Measurements from ENCODE around the gene MSX2.
A peak's percentile ranks its signal among the peaks of the same experiment; 100 is the strongest.

MSX2 gene

DNA sequence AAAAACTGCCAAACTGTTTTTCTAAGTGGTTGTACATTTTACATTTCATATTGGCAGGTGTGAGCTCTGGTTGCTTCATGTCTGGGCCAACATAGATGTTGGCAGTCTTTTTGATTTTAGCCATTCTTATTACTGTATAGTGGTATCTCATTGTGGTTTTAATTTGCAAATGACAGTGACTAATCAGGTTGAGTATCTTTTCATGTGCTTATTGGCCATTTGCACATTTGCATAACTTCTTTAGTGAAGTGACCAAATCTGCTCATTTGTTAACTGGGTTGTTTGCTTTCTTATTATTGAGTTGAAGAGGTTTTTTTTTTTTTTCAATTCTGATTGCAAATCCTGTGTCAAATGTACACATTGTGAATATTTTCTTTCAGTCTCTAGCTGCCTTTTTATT is 36.9 kb upstream of the MSX2 start:
- Mint-ChIP-seq H3K36me3 (ENCODE audit: low read depth) (no peaks in the 10 kb centered on the region), H3K27me3 (ENCODE audit: low read depth, poor library complexity) (peaks cover 38% of the 10 kb centered on the region), H3K9me3 (no peaks in the 10 kb centered on the region), H3K4me1 (peaks cover 38% of the 10 kb centered on the region), H3K4me3 (no peak overlapping the region), H3K27ac (no peak overlapping the region)
- no peak for DNase-seq
- TF ChIP-seq, protein P1, sequence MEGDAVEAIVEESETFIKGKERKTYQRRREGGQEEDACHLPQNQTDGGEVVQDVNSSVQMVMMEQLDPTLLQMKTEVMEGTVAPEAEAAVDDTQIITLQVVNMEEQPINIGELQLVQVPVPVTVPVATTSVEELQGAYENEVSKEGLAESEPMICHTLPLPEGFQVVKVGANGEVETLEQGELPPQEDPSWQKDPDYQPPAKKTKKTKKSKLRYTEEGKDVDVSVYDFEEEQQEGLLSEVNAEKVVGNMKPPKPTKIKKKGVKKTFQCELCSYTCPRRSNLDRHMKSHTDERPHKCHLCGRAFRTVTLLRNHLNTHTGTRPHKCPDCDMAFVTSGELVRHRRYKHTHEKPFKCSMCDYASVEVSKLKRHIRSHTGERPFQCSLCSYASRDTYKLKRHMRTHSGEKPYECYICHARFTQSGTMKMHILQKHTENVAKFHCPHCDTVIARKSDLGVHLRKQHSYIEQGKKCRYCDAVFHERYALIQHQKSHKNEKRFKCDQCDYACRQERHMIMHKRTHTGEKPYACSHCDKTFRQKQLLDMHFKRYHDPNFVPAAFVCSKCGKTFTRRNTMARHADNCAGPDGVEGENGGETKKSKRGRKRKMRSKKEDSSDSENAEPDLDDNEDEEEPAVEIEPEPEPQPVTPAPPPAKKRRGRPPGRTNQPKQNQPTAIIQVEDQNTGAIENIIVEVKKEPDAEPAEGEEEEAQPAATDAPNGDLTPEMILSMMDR (IDR thresholded peaks at IDR 0.05): no peak

DNA sequence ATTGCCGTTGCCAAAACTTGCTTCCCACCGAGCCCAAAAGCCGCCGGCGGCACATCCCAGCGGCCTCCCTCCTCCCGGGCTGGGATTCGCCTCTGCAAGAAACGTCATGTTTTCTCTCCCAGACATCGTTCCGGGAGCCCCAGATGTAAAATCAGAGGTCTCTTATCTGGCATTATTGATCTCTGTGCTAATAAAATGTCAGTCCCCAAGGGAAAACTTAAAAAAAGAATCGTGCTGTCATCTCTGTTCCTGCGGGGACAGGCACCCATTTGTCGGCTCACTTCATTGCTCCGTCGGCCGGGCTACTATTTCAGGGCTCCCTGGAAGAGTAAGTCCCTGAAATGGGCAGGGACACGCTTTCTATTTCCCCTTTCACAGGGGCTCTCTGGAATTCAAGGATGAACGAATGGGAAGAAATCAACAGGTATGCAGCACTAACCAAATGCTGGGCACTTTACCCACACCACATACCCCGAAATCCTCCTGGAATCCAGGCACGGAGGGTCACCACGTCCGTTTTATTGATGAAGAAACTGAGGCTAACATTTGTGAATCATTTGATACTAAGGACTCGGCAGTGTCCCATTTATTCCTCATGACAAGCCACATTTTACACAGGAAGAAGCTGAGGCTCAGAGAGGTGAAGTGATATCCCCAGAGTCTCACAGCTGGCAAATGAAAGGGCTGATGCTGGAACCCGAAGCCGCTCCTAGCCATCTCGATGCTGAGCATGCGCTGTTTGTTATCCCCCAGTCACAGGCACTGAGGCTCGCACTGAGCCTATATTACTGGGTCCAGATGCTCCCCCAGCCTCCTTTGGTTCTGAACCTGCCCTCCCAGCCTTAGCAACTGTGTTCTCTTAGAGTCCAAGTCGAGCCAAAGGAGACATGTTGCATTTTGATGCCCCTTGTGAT is 35.7 kb upstream of the MSX2 start:
- no peaks in the 10 kb centered on the region for H3K36me3 Mint-ChIP-seq (ENCODE audit: low read depth)
- peaks cover 38% of the 10 kb centered on the region for H3K27me3 Mint-ChIP-seq (ENCODE audit: low read depth, poor library complexity)
- no peaks in the 10 kb centered on the region for H3K9me3 Mint-ChIP-seq
- peak overlapping the region; percentile 79 for H3K4me3 Mint-ChIP-seq
- TF ChIP-seq, protein P1 (IDR thresholded peaks at IDR 0.05): no peak
- H3K27ac Mint-ChIP-seq: no peak overlapping the region
- H3K4me1 Mint-ChIP-seq: peaks cover 50% of the 10 kb centered on the region
- DNase-seq: peak; percentile 42

DNA sequence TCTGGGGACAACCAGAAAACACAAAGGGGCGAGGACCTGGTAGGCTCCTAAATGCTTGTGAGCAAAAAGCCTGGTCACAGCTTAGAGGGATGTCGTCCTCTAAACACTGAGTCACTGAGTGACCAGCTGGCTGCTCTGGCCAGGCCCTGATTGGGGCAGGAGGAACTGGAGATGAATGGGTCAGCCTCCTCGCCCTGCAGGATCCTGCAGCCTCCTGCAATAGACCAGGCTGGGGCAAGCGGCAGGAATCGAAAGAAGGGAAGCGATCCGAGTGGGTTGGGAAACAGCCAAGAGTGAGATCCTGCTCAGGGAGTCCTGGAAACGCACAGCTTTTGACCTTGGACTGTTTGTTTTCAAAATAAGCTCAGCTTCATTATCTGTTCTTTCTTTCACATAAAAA is 34.1 kb upstream of the MSX2 start:
- H3K4me3 Mint-ChIP-seq: no peak overlapping the region
- TF ChIP-seq, protein P1 (IDR thresholded peaks at IDR 0.05): no peak
- peaks cover 64% of the 10 kb centered on the region for H3K4me1 Mint-ChIP-seq
- DNase-seq: peak; percentile 25
- no peaks in the 10 kb centered on the region for H3K36me3 Mint-ChIP-seq (ENCODE audit: low read depth)
- no peaks in the 10 kb centered on the region for H3K9me3 Mint-ChIP-seq
- H3K27ac Mint-ChIP-seq: peak overlapping the region; percentile 66
- peaks cover 43% of the 10 kb centered on the region for H3K27me3 Mint-ChIP-seq (ENCODE audit: low read depth, poor library complexity)

DNA sequence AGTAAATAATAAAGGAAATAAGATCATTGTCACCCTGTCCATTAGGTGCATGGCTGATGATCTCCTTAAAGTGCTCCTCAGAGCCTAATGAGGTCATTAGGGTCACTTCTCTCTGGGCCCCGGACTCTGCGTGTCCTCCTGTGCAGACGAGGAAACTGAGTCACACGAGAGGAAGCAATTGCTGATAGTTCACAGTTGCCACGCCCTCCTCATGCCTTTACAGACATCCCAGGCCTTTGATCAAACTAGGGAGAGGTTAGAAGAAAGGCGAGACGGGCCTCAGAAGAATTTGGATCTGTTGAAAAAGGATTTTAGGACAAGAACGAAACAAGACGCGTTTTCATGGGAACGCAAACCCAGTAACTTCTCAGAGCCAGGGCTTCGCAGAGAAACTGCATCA is 32.0 kb upstream of the MSX2 start:
- Mint-ChIP-seq H3K4me1 (peaks cover 78% of the 10 kb centered on the region), H3K9me3 (no peaks in the 10 kb centered on the region), H3K27ac (peak overlapping the region; percentile 85), H3K4me3 (peak overlapping the region; percentile 69), H3K27me3 (ENCODE audit: low read depth, poor library complexity) (peaks cover 32% of the 10 kb centered on the region), H3K36me3 (ENCODE audit: low read depth) (no peaks in the 10 kb centered on the region)
- TF ChIP-seq, protein P1 (IDR thresholded peaks at IDR 0.05): no peak
- DNase-seq: no peak

DNA sequence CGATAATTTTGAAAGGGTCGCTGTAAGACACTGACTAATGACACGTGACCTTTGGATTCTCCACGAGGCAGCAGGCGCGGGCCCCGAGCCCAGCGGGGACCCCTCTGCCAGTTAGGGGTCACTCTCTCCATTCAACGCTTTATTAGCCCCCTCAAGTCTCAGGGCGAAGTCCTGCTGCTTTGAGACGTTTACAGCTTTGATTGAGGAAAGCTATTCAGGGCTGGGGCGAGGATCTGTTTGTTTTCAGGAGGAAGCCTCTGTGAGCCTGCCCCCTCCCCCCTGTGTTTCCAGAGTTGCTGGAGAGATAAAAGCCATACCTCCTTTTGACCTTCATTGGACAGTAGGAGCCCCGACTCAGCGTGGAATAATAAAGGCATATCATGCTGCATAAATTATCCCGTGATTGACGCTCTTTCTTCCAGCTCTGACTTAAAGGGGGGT is 31.4 kb upstream of the MSX2 start:
- TF ChIP-seq, protein P1 (IDR thresholded peaks at IDR 0.05): no peak
- Mint-ChIP-seq H3K4me3 (peak overlapping the region; percentile 69), H3K9me3 (no peaks in the 10 kb centered on the region), H3K27me3 (ENCODE audit: low read depth, poor library complexity) (peaks cover 25% of the 10 kb centered on the region), H3K4me1 (peaks cover 75% of the 10 kb centered on the region), H3K36me3 (ENCODE audit: low read depth) (no peaks in the 10 kb centered on the region), H3K27ac (peak overlapping the region; percentile 85)
- DNase-seq: peak; percentile 51

All from nephron progenitor cell (in vitro differentiated cells).